ENCODE data around the gene OR4F15. TPM values are rescaled to one million over a fixed set of nuclear protein-coding genes. Genes with fewer than 3 reads are reported as not detected.

Gene OR4F15
- total RNA-seq, 1 donor: under 0.01 TPM

- no peak for DNase-seq (ENCODE audit: low read depth in 2 of 3, low spot score in 2 of 3)
Measured at GRCh38 chr15:101803209-101803608, 8.8 kb upstream of the OR4F15 start, which contains the start of gene OR4F6. Gene OR4F6 (plus strand): TSS chr15:101803509. CDS start chr15:101805720, 2,211 bp downstream.

- DNase-seq (ENCODE audit: low read depth in 2 of 3, low spot score in 2 of 3): no peak
Measured at GRCh38 chr15:101803676-101804075, 8.3 kb upstream of the OR4F15 start.

GRCh38 chr15:101804375-101804774, 7.6 kb upstream of the OR4F15 start:
- no peak for DNase-seq (ENCODE audit: low read depth in 2 of 3, low spot score in 2 of 3)

- DNase-seq (ENCODE audit: low read depth in 2 of 3, low spot score in 2 of 3): no peak
Measured at GRCh38 chr15:101804941-101805340, 7.1 kb upstream of the OR4F15 start.

- DNase-seq (ENCODE audit: low read depth in 2 of 3, low spot score in 2 of 3): no peak
Measured at GRCh38 chr15:101805605-101806345, 6.2 kb upstream of the OR4F15 start.

- DNase-seq (ENCODE audit: low read depth in 2 of 3, low spot score in 2 of 3): no peak
Measured at GRCh38 chr15:101807345-101807945, 4.6 kb upstream of the OR4F15 start.

GRCh38 chr15:101808201-101808600, 3.8 kb upstream of the OR4F15 start:
- DNase-seq (ENCODE audit: low read depth in 2 of 3, low spot score in 2 of 3): no peak

- DNase-seq (ENCODE audit: low read depth in 2 of 3, low spot score in 2 of 3): no peak
Measured at GRCh38 chr15:101810456-101810855, 1.5 kb upstream of the OR4F15 start.

- DNase-seq (ENCODE audit: low read depth in 2 of 3, low spot score in 2 of 3): peak in 1 of 3 donors; percentile 11
Measured at GRCh38 chr15:101810876-101811275, 1.1 kb upstream of the OR4F15 start.

GRCh38 chr15:101813803-101814534, 2.0 kb downstream of the OR4F15 start:
- no peak for DNase-seq (ENCODE audit: low read depth in 2 of 3, low spot score in 2 of 3)

- DNase-seq (ENCODE audit: low read depth in 2 of 3, low spot score in 2 of 3): no peak
Measured at GRCh38 chr15:101820781-101821180, 8.8 kb downstream of the OR4F15 start.

- no peak for DNase-seq (ENCODE audit: low read depth in 2 of 3, low spot score in 2 of 3)
Measured at GRCh38 chr15:101827257-101827656, 15.3 kb downstream of the OR4F15 start.

- no peak for DNase-seq (ENCODE audit: low read depth in 2 of 3, low spot score in 2 of 3)
Measured at GRCh38 chr15:101828774-101829173, 16.8 kb downstream of the OR4F15 start.

- DNase-seq (ENCODE audit: low read depth in 2 of 3, low spot score in 2 of 3): no peak
Measured at GRCh38 chr15:101841656-101842055, 29.7 kb downstream of the OR4F15 start.

GRCh38 chr15:101844916-101845315, 32.9 kb downstream of the OR4F15 start:
- no peak for DNase-seq (ENCODE audit: low read depth in 2 of 3, low spot score in 2 of 3)

- DNase-seq (ENCODE audit: low read depth in 2 of 3, low spot score in 2 of 3): no peak
Measured at GRCh38 chr15:101852356-101852755, 40.4 kb downstream of the OR4F15 start.

Small RNA genes within 50 kb of the gene (small RNA-seq; reads per million reads assigned to genes)
- not detected for gene RN7SL209P

Other genes with a start within 250 kb of the OR4F15 start
- 45.0 TPM for gene TM2D3, start 159.8 kb upstream of the OR4F15 start, total RNA-seq
- gene TARS3, start 87.7 kb upstream of the OR4F15 start, total RNA-seq: 9.7 TPM
- not detected for gene OR4F6, start 8.7 kb upstream of the OR4F15 start, total RNA-seq